Spleen (tissue), 7 donors: ENCODE data around the gene TRPC4AP.

Experiments used
- POLR2A ChIP-seq, 3 donors: fragments of 450-650 bp; IDR thresholded peaks; one replicate each; pipeline ENCODE4 v1.5.1; 2017; ENCODE audit warnings: antibody characterized with exemption in 3 of 3, mild to moderate bottlenecking in 1 of 3
- TF ChIP-seq, protein P1 (sequence below), 11 experiments: fragments of 200-600 bp in 7 of 11; fragments of 450-650 bp in 4 of 11; sonication (generic) in 4 of 11; IDR thresholded peaks in 8 of 11; conservative IDR thresholded peaks in 3 of 11; 1 replicate in 7 of 11; 2 replicates in 4 of 11; pipeline versions ENCODE4 v1.4.0 to v1.8.0; 2016 to 2021; ENCODE audit warnings: antibody characterized with exemption in 11 of 11, inconsistent platforms in 4 of 11, mild to moderate bottlenecking in 1 of 11
- donor health status: DM: no; HTN: no; CAD: no; lungs with moderate emphysema.
- donor health status: DM: no; HTN: no; CAD: no.
- donor health status: DM: no; HTN: no; CAD: no.

DNA sequence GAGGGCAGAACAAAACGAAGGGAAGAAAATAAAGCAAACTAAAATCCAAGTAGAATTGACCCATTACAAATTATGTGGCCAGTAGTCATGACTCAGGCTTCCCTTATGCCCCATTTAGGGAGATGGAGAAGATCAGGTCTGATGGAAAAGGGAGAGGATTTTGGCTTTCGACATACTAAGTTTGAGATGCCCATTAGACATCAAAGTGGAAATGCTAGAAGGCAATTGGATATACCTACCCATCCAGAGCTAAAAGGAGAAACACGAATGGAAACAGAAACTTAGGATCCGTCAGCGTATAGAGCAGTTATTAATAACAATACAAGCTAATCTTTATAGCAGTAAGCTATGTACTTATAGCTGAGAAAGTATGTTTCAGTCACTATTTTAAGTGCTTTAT, 4.8 kb downstream of the TRPC4AP start:
- no peak for TF ChIP-seq POLR2A (IDR thresholded peaks at IDR 0.05)
- TF ChIP-seq, protein P1, sequence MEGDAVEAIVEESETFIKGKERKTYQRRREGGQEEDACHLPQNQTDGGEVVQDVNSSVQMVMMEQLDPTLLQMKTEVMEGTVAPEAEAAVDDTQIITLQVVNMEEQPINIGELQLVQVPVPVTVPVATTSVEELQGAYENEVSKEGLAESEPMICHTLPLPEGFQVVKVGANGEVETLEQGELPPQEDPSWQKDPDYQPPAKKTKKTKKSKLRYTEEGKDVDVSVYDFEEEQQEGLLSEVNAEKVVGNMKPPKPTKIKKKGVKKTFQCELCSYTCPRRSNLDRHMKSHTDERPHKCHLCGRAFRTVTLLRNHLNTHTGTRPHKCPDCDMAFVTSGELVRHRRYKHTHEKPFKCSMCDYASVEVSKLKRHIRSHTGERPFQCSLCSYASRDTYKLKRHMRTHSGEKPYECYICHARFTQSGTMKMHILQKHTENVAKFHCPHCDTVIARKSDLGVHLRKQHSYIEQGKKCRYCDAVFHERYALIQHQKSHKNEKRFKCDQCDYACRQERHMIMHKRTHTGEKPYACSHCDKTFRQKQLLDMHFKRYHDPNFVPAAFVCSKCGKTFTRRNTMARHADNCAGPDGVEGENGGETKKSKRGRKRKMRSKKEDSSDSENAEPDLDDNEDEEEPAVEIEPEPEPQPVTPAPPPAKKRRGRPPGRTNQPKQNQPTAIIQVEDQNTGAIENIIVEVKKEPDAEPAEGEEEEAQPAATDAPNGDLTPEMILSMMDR (IDR thresholded peaks at IDR 0.05 in 8 of 11, conservative IDR thresholded peaks at IDR 0.05 in 3 of 11): no peak
